SH-SY5Y (cell line): ENCODE measurements around the gene SUMO2.

ENCODE experiments used
- GATA2 ChIP-seq: IDR thresholded peaks from 2 replicates; pipeline ENCODE4 v1.6.1; 2011; ENCODE audit warnings: mild to moderate bottlenecking, low read depth, low read length
- GATA3 ChIP-seq: IDR thresholded peaks from 2 replicates; pipeline ENCODE4 v1.6.1; 2011; ENCODE audit warnings: low read depth, mild to moderate bottlenecking, low read length, moderate library complexity

DNA sequence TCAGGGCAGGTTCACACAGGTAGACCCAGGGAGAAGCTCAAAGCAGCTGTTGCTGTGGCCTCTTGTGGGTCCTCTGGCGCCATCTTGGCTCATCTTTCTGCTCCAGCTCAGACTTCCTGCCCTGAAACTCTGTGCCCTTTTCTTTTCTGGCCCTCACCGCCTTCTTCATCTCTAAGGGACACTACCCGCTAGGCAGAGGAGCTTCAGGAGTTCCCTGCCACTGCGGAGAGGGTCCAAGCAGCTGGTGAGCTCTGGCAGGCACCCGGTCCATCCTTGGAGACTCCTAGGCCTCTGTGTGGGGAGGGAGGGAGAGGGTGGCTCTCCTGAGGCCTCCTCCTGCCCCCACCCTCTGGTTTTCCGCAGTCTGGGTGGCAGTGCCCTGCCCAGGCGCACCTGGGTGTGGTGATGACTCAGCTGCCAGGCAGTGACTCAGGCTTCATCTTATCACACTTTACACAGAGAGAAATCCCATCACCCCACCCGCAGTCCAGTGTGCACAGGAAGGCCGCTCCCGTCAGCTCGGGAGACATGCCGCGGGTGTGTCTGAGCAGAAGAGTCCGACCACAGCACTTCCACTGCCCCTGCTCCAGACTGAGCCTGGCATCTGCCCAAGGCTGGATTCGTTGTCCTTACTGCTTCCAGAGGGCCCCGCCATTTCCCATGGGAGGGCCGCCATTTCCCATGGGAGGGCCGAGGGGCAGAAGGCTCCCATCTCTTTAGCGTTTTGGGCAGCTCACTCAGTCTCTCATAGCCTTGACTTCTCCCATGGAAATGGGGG lies 58.5 kb downstream of the SUMO2 start:
- TF ChIP-seq GATA2 (no peak), GATA3 (no peak)
